NCI-H748 (cell line): Measurements from ENCODE around the gene DNAAF2.
"Not testable (repeated sequence)": the region's sequence is repeated elsewhere in the genome, so short reads cannot be mapped to it uniquely, and the experiment has no call there.

Experiments used
- DNase-seq: peaks from one replicate; lab custom pipeline; 2025; ENCODE audit not compliant: unreplicated experiment; lab: John Stamatoyannopoulos, UW

The DNAAF2 gene

DNA sequence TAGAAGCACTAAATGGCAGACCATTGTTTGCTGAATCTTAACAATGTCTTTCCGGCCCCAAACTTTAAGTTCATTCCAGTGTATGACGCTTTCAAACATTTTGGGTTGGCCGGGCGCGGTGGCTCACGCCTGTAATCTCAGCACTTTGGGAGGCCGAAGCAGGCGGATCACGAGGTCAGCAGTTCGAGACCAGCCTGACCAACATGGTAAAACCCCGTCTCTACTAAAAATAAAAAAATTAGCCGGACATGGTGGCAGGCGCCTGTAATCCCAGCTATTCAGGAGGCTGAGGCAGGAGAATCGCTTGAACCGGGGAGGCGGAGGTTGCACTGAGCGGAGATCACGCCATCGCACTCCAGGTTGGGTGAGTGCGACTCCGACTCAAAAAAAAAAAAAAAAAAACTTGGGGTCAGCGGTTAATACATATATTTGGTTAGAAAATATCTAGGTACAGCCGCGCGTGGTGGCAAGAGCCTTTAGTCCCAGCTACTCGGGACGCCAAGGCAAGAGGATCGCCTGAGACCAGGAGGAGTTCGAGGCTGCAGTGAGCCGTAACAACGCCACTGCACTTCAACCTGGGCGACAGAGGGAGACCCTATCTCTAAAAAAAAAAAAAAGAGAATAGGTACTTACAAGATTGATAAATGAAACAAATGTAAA is 49.9 kb downstream of the DNAAF2 start:
- DNase-seq: not testable (repeated sequence)

GRCh38 chr14:49584058-49584457 is 51.0 kb downstream of the DNAAF2 start:
- no peak for DNase-seq

DNA sequence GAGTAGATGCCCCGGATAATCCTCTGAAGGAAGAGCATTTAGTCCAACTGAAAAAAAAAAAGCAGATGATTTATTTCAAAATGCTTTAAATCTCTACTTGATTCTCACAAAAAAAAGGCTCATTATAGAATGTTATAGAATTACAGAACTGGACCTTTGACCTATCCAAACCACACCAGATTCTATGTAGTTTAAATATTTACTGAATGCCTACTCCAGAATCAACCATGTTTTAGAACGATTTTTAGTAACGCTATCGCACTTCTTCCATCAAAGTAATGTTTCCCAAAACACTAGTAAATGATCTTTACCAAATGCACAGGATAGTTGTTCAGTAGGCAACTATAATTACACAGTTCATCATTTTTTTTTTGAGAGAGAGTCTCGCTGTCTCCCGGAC is 51.4 kb downstream of the DNAAF2 start:
- no peak for DNase-seq

GRCh38 chr14:49582113-49582977 is 52.7 kb downstream of the DNAAF2 start:
- no peak for DNase-seq

DNA sequence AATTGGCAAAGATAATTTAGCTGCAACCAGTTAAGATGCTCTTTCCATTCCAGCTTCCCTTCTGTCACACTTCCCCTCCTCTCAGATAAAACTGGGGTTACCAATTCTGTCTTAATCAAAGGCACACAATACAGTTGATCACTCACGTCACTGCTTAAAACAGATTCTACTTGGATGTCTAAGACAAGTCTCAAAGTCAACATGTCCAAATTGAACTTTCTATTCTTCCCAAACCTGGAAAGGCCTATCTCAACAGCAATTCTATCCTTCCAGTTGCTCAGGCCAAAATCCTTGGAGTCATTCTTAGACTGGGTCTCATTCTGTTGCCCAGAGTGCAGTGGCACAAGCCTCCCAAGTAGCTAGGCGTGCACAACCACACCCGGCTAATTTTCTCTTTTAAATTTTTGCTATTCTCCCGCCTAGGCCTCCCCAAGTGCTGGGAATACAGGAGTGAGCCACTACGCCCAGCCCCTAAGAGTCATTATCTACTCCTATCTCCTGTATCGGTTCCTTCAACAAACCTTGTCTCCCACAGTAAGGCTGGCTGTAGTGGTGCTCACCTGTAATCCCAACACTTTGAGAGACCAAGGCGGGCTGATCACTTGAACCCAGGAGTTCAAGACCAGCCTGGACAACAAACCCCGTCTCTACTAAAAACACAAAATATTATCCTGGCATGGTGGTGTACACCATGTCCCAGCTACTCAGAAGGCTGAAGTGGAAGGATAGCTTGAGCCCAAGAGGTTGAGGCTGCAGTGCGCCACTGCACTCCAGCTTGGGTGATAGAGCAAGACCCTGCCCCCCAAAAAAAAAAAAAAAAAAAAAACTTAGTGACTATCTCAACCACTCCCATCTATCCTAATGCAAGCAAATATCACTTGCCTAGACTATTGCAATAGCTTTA is 53.6 kb downstream of the DNAAF2 start:
- no peak for DNase-seq

DNA sequence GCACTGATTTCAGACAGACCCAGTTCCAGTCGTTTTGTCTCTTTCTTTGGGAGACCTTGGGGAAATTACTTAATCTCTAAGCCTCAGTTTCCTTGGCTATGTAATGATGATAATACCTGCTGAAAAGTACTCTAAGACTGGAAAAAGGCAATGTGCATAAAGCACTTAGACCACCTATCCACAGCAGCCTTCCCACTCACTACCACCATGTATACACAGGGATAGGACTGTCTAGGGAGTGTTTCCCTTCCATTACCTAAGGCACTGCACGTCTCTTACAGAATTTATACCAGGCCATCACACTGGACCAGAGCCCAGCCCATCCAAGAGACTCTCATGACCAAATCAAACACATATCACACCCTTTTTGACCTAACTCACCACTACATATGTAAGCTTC is 55.2 kb downstream of the DNAAF2 start:
- DNase-seq: no peak

GRCh38 chr14:49578141-49578540 is 56.9 kb downstream of the DNAAF2 start:
- DNase-seq: no peak
